Measurements from ENCODE around the gene BTN1A1.

Gene BTN1A1

GRCh38 chr6:26553635-26554446, 53.7 kb downstream of the BTN1A1 start (continued):
- TF ChIP-seq ZNF768 (tag by site-specific recombination; IDR thresholded peaks at IDR 0.05) = no peak
- TF ChIP-seq ZNF791 (tag by site-specific recombination; IDR thresholded peaks at IDR 0.05) = no peak
- TF ChIP-seq ZNF785 (tag by site-specific recombination; IDR thresholded peaks at IDR 0.05) = no peak
- TF ChIP-seq ZNF335 (tag by site-specific recombination; conservative IDR thresholded peaks at IDR 0.05) = 0 out of 2 replicates have a peak, but pooled peaks have one; percentile 20
- TF ChIP-seq ZFP37 (tag by site-specific recombination; IDR thresholded peaks at IDR 0.05) = peak; percentile 72; the same call in 1 of the 2 replicates
- no peak for TF ChIP-seq ZNF302 (tag by site-specific recombination; IDR thresholded peaks at IDR 0.05; ENCODE audit: low read depth)
- TF ChIP-seq ZNF600 (tag by site-specific recombination; IDR thresholded peaks at IDR 0.05) = peak; percentile 53
- 0 out of 2 replicates have a peak, but pooled peaks have one; percentile 47 for TF ChIP-seq ZNF561 (tag by site-specific recombination; IDR thresholded peaks at IDR 0.05; ENCODE audit: borderline replicate concordance)
- TF ChIP-seq ZNF133 (tag by site-specific recombination; IDR thresholded peaks at IDR 0.05) = no peak
- TF ChIP-seq ZSCAN5A (tag by site-specific recombination; IDR thresholded peaks at IDR 0.05) = no peak
- TF ChIP-seq ZNF654 (tag by site-specific recombination; IDR thresholded peaks at IDR 0.05; ENCODE audit: low read depth) = no peak; the same call in none of the 2 replicates
- no peak for TF ChIP-seq ZNF132 (tag by site-specific recombination; IDR thresholded peaks at IDR 0.05; ENCODE audit: borderline replicate concordance)
- no peak for TF ChIP-seq ELK4 (IDR thresholded peaks at IDR 0.05; ENCODE audit: borderline replicate concordance, low read depth, low read length)
- TF ChIP-seq ZNF274 (IDR thresholded peaks at IDR 0.05; ENCODE audit: low read length) = no peak
- TF ChIP-seq ZNF274 (tag by site-specific recombination; IDR thresholded peaks at IDR 0.05; ENCODE audit: borderline replicate concordance) = no peak
- peak; percentile 35 for TF ChIP-seq ZNF2 (tag by site-specific recombination; IDR thresholded peaks at IDR 0.05)
- peak; percentile 63 for TF ChIP-seq ZBTB44 (tag by site-specific recombination; IDR thresholded peaks at IDR 0.05)
- TF ChIP-seq HIC1 (tag by site-specific recombination; IDR thresholded peaks at IDR 0.05) = peak; percentile 46; the same call in 1 of the 2 replicates
- no peak for TF ChIP-seq ZNF623 (tag by site-specific recombination; IDR thresholded peaks at IDR 0.05)
- TF ChIP-seq ZNF148 (tag by site-specific recombination; IDR thresholded peaks at IDR 0.05; ENCODE audit: borderline replicate concordance) = no peak
- peak; percentile 2; the same call in 1 of the 2 replicates for TF ChIP-seq SP3 (tag by site-specific recombination; IDR thresholded peaks at IDR 0.05)
- TF ChIP-seq SCRT2 (tag by site-specific recombination; IDR thresholded peaks at IDR 0.05) = peak; percentile 40
- peak; percentile 68; the same call in 1 of the 2 replicates for TF ChIP-seq ZNF501 (tag by site-specific recombination; IDR thresholded peaks at IDR 0.05)
- TF ChIP-seq ZNF202 (tag by site-specific recombination; IDR thresholded peaks at IDR 0.05; ENCODE audit: borderline replicate concordance) = no peak
- TF ChIP-seq ZNF140 (tag by site-specific recombination; IDR thresholded peaks at IDR 0.05) = no peak
- peak; percentile 92; the same call in 1 of the 2 replicates for TF ChIP-seq ZNF660 (tag by site-specific recombination; IDR thresholded peaks at IDR 0.05)
